NCI-H2107 treated with DMSO at 0.1 percent for 48 hours (cell line): ENCODE measurements around the gene SCML1.
A peak's percentile ranks its signal among the peaks of the same experiment; 100 is the strongest.

Source experiments
- DNase-seq: peaks from one replicate; lab custom pipeline; 2025; ENCODE audit not compliant: unreplicated experiment; lab: John Stamatoyannopoulos, UW

The SCML1 gene, protein sequence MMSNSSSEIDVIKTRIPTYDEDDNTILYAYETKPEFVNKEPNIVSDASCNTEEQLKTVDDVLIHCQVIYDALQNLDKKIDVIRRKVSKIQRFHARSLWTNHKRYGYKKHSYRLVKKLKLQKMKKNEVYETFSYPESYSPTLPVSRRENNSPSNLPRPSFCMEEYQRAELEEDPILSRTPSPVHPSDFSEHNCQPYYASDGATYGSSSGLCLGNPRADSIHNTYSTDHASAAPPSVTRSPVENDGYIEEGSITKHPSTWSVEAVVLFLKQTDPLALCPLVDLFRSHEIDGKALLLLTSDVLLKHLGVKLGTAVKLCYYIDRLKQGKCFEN

DNA sequence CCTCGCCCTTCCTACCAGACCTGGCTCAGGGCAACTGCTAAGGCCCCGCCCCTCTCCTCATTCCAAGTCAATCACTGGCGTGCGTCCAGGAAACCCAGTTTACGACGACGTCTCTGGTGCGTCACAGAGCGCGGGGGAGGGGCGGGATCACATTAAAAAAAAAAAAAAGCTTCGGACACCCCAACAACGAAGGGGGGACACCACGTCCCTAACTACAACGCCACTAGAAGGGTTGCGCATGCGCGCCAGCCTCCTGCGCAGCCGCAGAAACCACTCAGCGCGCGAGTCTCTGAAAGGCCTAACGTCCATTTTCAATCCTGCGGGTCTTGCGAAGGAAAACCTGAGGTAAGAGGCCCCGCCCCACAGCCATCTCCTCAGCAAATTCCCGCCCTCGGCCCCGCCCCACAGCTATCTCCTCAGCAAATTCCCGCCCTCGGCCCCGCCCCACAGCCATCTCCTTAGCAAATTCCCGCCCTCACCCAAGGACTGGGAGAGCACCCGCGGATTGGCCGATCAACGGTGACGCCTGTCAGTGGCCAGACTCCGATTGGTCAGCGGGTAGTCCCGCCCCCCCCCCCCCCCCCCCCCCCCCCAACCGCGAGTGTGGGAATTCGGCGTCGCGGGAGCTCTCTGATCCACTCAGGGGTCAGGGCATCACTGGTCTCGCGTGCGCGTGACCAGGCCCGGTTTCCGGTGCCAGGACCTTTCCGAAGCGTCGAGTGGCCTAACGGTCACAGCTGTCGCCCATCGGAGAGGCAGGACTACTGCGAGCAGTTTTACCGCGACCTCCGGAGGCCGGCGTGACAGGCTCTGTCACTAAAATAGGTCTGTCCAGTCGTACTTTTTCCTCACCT, at the start of gene SCML1:
TSS of gene SCML1 (plus strand) at position 638 of the 854 bp plus-strand sequence. CDS start 6,694 bp downstream, outside the sequence.
- peak; percentile 96 for DNase-seq

DNA sequence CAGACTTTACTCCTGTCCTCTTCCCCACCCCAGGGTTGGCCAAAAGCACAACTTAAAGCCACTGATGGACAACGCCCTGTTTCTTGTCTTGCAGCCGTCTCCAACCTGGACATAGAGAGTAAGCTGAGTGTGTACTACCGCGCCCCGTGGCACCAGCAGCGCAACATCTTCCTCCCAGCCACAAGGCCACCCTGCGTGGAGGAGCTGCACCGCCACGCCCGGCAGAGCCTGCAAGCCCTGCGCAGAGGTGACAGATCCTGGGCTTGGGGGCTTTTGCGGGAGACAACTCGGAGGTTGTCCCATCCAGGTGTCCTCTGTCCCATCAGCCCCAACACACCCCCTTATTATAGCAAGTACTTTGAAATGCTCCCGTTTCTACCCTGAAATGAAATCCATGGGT, 49.6 kb upstream of the SCML1 start:
- no peak for DNase-seq

DNA sequence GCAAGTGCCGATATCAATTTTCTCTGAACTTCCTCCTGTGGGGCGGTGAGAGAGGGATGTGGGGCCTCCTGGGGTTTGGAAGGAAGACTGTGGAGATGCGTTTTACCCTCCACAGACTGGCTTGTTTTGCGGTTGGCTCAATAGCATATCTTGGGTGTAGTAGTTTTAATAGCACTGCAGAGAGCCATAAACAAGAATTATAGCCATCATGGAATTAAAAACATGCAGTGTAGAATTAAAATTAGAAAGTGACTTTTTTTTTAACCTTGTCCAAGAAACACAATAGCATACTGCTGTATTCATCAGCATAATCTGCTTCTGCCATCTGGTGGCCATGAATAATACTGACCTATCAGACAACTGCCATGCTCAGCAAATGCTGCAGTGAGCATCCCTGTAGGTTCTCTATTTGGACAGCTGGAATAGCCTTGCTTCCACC, 47.3 kb upstream of the SCML1 start:
- peak; percentile 86 for DNase-seq

DNA sequence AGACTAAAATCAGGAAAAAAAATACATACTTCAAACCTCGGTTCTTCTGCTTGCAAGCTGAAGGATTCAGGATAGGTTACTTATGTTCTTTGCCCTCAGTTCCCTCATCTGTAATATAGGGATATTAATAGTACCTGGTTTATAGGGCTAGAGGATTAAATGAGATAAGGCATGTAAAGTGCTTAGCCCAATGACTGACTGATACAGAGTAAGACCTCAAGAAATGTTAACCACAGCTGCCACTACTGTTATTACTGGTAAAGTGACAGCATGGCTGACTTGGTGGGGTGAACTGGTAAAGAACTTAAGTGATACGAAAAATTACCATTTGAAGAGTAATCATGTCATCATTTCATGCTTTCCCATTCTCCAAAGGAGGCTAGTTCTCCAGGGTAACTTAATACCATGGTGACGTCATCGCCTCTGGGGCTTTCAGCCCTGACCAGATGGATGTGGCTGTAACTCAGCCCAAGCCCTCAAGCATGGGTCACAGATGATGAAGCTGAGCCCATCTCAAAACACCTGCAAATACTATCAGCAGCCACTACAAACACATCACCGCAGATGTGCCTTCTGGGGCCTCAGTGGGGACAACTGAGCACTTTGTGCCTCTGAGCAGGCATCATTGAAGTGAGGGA, 44.5 kb upstream of the SCML1 start:
- DNase-seq: peak; percentile 43

DNA sequence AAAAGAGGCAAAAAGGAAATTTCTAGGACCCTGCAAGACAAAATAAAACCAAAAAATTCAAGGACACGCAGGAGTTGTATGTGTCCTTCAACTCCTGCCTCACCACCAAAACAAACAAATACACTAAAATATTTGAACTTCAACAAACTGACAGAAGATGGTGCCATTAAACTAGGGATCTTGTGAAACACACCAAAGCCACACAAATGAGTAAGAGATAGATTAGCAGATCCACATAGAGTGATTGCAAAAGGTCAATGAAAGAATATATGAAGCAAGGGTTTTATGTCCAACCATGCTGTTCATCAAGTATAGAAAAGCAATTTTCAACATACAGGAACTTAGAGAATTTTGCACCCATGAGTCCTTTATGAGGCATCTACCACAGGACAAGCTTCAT, 40.1 kb upstream of the SCML1 start:
- DNase-seq: peak; percentile 10

DNA sequence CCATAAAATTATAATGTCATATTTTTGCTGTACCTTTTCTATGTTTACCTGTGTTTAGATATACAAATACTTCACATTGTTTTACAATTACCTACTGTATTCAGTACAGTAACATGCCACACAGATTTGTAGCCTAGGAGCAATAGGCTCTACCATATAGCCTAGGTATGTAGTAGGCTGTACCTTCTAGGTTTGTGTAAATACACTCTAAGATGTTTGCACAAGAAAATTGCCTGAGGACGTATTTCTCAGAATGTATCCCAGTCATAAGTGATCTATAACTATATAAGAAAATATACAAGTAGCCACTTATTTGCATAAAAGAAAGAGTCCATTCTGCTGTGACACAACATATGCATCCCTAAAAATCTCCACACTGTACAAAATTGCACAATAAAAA, 36.3 kb upstream of the SCML1 start:
- no peak for DNase-seq

DNA sequence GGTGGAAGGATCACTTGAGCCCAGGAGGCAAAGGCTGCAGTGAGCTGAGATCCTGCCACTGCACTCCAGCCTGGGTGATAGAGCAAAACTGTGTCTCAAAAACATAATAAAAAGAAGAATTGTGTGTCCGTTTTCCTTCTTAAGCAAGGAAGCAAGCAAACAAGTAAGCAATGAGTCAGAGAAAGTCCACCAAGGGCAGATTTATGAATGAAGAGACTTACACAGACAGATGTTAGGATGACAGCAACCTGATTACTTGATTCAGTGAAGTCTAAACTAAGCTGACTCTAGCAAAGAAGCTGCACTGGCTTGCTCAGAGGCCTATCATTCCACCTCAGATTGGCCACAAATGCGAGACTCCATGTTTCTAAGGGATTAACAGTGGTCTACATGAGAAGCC, 34.1 kb upstream of the SCML1 start:
- DNase-seq: no peak

DNA sequence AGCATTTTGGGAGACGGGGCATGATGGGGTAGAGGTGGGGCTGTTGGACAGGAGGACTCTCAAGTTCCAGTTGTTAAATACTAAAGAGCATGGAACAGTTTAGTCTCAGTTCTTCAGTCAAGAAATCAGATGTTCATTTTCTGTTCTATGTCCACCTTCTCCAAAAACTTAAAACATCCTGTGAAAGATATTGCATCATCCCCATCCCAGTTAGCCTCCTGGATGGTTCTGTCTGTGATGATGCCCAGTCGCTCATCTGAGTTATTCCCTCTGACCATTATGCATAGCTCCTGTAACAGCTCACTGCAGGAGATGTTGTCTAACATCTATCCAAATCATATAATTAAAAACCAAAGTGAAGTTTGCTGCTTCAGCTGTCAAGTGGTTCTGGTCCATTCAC, 32.1 kb upstream of the SCML1 start:
- DNase-seq: no peak

DNA sequence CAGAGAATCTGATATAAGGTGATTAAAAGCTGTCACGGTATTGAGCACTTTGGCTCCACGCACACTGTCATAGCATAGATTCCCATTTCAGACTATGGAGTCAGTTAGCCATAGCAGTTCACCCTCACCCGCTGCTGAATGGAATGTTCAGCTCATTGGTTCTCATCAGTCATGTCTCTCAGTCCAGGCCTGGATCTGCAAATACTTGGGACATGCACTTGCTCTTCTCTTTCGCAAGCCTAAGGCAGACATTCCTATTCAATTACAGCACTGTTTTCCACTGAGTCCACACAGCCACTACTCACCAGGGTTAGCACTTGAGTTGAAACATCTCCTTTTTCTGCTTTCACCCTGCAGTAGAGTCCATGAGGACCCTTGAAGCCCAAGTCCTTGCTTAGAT, 30.6 kb upstream of the SCML1 start:
- DNase-seq: no peak

DNA sequence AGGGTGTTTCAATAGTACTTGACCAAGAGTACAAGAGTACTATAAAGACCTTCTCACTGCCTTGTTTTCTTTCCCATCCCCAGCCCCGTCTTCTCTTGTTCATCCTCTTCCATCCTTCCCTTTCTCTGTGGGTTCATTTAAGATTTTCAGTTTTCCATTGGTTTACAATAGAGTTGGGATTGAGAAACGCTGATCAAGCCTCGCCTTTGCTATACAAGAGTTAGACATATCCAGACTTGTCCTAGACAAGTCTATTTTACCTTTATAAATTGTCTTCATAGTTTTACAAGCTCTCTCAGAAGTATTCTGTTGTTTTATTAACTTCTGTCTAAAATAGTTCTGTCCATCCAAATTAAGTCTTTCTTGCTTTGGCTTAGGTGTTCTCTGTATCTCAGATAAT, 29.6 kb upstream of the SCML1 start:
- no peak for DNase-seq

DNA sequence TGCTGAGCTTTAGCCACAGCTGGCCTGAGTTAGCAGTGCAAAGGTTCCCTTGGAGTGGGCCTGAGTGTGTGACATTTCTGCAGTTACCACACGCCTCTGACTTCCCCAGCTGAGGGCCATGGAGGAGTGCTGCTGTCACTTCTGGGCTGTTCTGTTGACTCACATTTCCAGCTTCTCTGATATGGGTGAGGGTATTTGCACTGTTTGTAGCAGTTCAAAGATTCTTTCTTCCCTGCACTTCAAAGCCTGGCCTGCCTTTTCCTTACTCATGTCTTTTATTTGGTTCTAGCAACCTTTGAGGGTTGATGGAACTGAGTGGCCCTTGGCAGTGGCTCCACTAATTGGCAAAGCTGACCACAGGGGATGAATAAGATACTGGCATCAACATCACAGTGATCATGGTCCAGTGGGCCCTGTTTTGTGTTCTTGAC, 26.4 kb upstream of the SCML1 start:
- no peak for DNase-seq

DNA sequence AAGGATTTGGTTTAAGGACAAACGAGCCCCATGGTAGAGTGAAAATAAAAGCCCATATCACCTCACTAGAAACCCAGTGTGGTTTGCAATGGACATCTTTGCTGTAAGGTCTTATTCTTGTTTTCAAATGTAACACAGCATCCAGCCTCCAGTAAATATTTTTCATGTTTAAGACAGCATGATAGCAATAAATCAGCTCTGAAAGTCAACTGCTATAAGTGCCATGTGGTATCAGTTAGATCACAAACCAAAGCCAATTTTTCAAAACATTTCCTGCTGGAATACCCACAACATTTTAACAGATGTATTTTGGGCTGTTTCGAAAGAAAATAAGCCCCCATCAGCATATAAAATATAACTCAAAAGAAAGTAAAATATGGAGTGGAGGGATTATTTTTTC, 24.0 kb upstream of the SCML1 start:
- no peak for DNase-seq

DNA sequence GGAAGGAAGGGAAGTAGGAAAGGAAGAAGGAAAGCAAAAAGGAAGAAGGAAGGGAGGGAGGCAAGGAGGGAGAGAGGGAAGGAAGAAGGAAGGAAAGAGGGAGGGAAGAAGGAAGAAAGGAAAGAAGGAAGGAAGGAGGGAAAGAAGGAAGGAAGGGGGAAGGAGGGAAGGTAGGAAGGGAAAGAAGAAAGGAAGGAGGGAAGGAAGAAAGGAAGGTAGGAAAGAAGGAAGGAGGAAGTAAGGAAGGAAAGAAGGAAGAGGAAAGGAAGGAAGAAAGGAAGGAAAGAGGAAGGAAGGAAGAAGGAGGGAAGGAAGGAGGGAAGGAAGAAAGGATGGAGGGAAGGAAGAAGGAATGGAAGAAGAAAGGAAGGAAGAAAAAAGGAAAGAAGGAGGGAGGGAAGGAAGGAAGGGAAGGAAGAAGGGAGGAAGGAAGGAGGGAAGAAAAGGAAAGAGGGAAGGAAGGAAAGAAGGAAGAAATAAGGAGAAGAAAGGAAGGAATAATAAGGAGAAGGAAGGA, 18.6 kb upstream of the SCML1 start:
- no peak for DNase-seq

DNA sequence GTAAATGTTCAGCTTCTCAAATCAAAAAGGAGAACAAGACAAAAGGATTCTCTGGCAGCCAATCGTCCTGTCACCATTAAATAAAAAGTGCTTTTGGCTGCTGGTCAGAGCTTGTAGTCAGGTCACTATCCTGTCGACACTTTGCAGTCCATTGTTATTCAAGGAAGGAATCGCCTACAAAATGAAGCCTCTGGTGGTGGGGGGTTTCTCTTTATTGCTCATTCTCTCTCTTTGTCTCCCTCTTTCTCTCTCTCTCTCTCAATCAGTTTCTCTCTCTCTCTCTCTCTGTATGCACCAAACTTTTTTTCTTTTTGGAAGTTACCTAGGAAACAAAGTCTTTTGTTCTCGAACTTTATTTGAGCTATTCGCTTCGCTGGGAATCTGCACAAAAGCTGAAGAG, 17.6 kb upstream of the SCML1 start:
- no peak for DNase-seq

DNA sequence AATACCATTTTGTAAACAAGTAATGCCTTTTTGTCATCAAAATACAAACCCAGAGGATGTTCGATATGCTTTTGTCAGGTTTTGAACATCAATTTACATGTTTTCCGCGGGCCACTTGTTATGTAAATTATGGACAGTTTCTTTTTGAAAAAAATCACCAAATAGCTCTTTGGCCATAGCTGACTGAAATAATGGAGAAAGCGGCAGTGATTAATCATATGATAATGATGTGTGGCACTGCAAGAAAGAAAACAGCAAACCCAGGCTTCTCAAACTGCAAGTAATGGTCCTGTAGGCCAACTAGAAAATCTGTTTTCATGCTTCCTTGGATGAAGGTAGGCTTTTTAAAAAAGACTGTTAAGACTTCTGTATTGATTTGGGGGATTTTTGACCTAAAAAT, 15.6 kb upstream of the SCML1 start:
- no peak for DNase-seq

DNA sequence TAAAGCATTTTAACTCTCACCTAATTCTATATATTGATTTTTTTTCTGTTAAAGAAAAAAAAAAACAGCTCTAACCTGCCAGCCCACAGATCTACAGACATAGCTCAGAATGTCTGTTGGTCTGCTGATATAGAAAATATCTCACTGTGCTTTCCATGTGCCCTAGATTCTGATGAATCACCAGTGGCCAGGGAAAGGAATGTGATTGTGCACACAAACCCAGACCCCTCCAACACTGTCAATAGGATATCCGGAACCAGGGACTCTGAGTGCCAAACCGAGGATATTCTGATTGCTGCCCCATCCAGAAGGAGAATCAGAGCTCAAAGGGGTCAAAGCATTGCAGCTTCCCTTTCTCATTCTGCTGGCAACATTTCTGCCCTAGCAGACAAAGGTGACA, 12.1 kb upstream of the SCML1 start:
- no peak for DNase-seq

DNA sequence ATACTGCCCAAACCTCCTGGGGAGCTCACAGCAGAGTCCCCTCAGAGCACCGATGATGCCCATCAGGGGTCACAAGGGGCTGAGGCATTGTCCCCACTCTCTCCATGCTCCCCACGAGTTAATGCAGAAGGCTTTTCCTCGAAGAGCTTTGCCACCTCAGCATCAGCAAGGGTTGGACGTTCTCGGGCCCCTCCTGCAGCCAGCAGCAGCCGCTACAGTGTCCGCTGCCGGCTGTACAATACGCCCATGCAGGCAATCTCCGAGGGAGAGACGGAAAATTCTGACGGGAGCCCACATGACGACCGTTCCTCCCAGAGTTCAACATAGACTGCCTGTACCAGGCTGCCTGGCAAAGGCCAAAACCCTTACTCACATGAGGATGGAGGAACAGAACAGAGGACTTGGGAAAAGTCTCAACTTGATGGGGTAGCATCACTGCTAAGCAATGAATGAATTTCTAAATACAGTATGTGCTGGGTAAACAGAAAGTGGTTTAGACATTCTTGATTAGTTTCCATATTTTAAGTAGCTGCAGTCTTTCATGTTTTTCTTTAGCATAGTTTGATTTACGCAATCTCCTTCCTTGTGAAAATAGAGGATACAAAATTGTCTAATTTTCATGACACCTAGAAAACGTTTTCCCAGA, 5.0 kb upstream of the SCML1 start:
- no peak for DNase-seq

DNA sequence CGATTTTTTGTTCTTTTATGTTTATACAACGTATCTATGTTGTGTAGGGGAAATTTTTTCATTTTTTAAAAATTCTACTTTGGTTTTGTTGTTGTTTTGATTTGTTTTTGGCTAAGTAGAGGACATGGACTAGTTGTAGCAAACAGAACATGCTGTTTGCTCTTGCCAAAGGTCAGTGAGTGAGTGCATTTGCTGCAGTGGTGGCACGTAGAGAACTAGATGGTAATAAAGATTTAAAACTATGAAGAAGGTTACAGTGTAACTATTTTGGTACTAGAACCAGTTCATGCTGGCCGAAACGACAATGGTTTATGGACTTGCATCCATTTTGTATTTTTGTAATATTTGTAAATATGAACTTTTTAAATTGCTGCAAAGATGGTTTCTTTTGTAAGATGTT, 1.9 kb upstream of the SCML1 start:
- no peak for DNase-seq

DNA sequence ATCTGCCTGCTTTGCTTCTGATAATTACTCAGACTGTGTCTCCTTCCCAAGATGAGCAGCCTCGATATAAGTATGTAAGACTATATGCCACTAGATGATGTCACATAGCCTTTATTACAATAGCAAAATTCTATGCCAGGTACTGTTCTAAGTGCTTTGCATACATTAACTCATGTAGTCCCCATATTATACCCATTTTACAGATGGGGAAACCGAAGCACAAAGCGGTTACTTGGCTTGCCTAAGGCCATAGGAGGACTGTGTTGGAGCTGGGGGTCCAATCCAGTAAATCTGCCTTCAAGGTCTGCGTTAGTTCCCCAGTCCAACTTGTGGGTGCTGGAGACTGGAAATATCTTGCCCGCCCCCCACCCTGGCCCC, 826 bp upstream of the SCML1 start:
- peak; percentile 16 for DNase-seq

DNA sequence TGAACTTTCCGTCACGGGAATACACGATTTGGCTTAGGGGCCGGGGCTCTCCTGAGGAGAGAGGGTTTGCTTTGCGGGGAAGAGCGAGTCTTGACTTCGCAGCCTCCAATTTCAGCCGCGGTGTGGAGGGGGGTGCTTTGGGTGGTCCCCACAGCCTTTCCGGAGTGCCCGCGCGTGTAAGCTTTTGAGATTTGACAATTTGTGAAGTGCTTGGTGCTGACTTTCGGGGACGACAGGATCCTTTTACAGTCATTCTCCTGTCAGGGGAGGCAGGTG, 355 bp downstream of the SCML1 start:
- DNase-seq: no peak

DNA sequence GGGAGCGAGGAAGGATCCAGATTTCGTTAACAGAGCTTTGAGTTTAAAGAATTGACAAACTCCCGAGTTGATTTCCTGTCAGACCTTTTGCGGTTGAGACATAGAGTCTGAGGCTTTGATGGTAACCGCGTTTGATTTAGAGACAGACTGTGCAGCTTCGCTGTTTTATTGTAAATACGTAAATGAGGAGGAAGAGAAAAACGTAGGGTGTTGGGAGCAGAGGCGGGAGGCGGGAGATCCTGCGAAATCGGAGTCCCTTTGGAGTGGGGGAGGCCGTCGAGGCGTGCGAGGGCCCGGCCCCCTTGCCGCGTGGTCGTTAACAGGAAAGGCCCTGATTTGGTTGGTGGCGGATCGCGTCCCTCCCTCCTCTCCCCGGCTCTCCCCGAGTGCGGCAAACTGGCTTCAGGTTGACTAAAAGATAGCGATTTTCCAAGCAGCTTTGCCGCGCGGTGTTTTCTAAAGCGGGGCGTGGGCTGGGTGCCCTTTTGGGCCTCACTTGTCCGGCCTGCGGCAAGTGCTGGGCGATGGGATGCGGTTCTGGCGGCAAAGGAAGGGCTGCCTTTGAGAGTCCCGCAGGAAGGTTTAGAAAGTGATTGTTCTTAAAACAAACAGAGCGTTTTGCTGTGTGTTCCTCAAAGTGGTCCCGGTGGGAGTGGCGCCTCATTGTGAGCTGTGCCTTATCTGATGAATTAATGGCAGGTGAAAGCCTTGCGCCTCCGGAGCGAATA, 857 bp downstream of the SCML1 start:
- peak; percentile 73 for DNase-seq
